ENCODE measurements around the gene FETUB.

DNA sequence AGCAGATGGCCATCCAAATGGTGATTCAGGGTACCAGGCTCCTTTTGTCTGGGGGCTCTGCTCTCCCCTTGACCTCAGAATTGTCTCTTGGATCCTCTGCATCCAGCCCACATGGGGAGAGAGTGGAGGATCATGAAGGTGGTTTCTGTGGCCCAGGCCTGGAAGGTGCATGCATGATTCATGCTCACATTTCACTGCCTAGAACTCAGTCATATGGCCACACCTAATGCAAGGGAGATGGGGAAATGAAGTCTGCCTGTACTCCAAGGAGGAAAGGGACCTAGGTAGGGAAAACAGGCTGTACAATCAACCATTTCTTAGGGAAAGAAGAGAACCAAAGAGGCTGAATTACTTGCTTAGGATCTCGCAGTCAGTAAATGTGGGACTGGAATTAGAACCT is 40.7 kb downstream of the FETUB start:
- TF ChIP-seq, protein P1, sequence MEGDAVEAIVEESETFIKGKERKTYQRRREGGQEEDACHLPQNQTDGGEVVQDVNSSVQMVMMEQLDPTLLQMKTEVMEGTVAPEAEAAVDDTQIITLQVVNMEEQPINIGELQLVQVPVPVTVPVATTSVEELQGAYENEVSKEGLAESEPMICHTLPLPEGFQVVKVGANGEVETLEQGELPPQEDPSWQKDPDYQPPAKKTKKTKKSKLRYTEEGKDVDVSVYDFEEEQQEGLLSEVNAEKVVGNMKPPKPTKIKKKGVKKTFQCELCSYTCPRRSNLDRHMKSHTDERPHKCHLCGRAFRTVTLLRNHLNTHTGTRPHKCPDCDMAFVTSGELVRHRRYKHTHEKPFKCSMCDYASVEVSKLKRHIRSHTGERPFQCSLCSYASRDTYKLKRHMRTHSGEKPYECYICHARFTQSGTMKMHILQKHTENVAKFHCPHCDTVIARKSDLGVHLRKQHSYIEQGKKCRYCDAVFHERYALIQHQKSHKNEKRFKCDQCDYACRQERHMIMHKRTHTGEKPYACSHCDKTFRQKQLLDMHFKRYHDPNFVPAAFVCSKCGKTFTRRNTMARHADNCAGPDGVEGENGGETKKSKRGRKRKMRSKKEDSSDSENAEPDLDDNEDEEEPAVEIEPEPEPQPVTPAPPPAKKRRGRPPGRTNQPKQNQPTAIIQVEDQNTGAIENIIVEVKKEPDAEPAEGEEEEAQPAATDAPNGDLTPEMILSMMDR (conservative IDR thresholded peaks at IDR 0.05; ENCODE audit: low read length) = no peak
- TF ChIP-seq EZH2phosphoT487 (IDR thresholded peaks at IDR 0.05; ENCODE audit: borderline replicate concordance, low read depth, low read length) = no peak

Data from OCI-LY7 (cell line).